GM10266 (cell line): ENCODE measurements around the gene C4orf17.
"Not testable (repeated sequence)": the region's sequence is repeated elsewhere in the genome, so short reads cannot be mapped to it uniquely, and the experiment has no call there.

Experiments used
- DNase-seq: peaks from one replicate; pipeline ENCODE4 v3.0.0; 2012; ENCODE audit errors: extremely low spot score
- CTCF ChIP-seq: IDR thresholded peaks from 2 replicates; pipeline ENCODE4 v1.5.1; 2012; ENCODE audit warnings: mild to moderate bottlenecking, low read depth; ENCODE audit not compliant: control insufficient read depth, insufficient read depth; ENCODE audit errors: missing control alignments

C4orf17 gene

GRCh38 chr4:99471896-99472295 lies 38.9 kb upstream of the C4orf17 start:
- DNase-seq: no peak

GRCh38 chr4:99473131-99473530 lies 37.7 kb upstream of the C4orf17 start:
- DNase-seq: no peak
- no peak for TF ChIP-seq CTCF

More at GRCh38 chr4:99471896-99472295, 38.9 kb upstream of the C4orf17 start:
- no peak for TF ChIP-seq CTCF

GRCh38 chr4:99483636-99484035 lies 27.2 kb upstream of the C4orf17 start:
- no peak for TF ChIP-seq CTCF
- DNase-seq: no peak

- TF ChIP-seq CTCF: no peak
- no peak for DNase-seq
Measured at GRCh38 chr4:99485212-99485611, 25.6 kb upstream of the C4orf17 start.

- DNase-seq: not testable (repeated sequence)
Measured at GRCh38 chr4:99486648-99487047, 24.2 kb upstream of the C4orf17 start.

GRCh38 chr4:99490286-99490685 lies 20.5 kb upstream of the C4orf17 start:
- TF ChIP-seq CTCF: no peak
- DNase-seq: no peak

- TF ChIP-seq CTCF: no peak
Measured at GRCh38 chr4:99504804-99505502, 5.9 kb upstream of the C4orf17 start.

GRCh38 chr4:99506781-99507180 lies 4.0 kb upstream of the C4orf17 start:
- no peak for DNase-seq
- TF ChIP-seq CTCF: no peak

More at GRCh38 chr4:99504804-99505502, 5.9 kb upstream of the C4orf17 start:
- DNase-seq: no peak
